ENCODE data around the gene TRIP10. TPM values are rescaled to one million over a fixed set of nuclear protein-coding genes. Genes with fewer than 3 reads are reported as not detected.

Gene TRIP10
- total and polyA plus RNA-seq, 9 donors: 57.3 to 149 (median 106) TPM

DNA sequence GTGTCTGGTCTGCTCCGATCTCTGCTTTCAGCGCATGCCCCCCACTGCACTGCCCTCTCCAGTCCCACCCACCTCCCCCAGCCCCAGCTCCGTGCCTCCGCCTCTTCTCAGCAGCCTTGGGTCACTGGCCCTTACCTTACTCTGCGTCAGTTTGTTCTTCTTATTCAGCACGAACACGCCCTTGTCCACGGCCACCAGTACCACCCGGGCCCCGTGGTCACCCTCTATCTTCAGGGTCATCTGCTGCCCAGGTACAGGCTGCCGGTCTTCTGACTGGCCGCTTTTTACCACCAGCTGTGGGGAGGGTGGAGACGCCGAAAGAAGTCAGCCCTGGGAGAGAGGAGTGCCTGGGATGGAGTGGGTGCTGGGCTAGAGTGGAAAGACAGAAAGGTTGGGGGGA, 29.9 kb upstream of the TRIP10 start:
- TF ChIP-seq, protein P1, sequence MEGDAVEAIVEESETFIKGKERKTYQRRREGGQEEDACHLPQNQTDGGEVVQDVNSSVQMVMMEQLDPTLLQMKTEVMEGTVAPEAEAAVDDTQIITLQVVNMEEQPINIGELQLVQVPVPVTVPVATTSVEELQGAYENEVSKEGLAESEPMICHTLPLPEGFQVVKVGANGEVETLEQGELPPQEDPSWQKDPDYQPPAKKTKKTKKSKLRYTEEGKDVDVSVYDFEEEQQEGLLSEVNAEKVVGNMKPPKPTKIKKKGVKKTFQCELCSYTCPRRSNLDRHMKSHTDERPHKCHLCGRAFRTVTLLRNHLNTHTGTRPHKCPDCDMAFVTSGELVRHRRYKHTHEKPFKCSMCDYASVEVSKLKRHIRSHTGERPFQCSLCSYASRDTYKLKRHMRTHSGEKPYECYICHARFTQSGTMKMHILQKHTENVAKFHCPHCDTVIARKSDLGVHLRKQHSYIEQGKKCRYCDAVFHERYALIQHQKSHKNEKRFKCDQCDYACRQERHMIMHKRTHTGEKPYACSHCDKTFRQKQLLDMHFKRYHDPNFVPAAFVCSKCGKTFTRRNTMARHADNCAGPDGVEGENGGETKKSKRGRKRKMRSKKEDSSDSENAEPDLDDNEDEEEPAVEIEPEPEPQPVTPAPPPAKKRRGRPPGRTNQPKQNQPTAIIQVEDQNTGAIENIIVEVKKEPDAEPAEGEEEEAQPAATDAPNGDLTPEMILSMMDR (IDR thresholded peaks at IDR 0.05): no peak
- TF ChIP-seq EP300 (IDR thresholded peaks at IDR 0.05) (no peak), POLR2A (IDR thresholded peaks at IDR 0.05) (no peak)
- H3K4me1 ChIP-seq (ENCODE audit: insufficient read depth): no peaks in the 10 kb centered on the region
- no peaks in the 10 kb centered on the region for H3K9me3 ChIP-seq
- DNase-seq: peak in 1 of 5 donors; percentile 11
- no peak overlapping the region for H3K4me3 ChIP-seq
- intact Hi-C loops (cut with DNase I): loop anchor here in 1 of 4 donors (10.0 kb wide), 1 partner anchor 45 kb away; no protein-coding TSS in a partner anchor
- no peaks in the 10 kb centered on the region for H3K36me3 ChIP-seq
- H3K27me3 ChIP-seq: no peaks in the 10 kb centered on the region
- no peak overlapping the region for H3K27ac ChIP-seq
- 43 to 46% (median 44%) methylated on average over 14 of the region's 14 CpGs for WGBS, 3 donors

DNA sequence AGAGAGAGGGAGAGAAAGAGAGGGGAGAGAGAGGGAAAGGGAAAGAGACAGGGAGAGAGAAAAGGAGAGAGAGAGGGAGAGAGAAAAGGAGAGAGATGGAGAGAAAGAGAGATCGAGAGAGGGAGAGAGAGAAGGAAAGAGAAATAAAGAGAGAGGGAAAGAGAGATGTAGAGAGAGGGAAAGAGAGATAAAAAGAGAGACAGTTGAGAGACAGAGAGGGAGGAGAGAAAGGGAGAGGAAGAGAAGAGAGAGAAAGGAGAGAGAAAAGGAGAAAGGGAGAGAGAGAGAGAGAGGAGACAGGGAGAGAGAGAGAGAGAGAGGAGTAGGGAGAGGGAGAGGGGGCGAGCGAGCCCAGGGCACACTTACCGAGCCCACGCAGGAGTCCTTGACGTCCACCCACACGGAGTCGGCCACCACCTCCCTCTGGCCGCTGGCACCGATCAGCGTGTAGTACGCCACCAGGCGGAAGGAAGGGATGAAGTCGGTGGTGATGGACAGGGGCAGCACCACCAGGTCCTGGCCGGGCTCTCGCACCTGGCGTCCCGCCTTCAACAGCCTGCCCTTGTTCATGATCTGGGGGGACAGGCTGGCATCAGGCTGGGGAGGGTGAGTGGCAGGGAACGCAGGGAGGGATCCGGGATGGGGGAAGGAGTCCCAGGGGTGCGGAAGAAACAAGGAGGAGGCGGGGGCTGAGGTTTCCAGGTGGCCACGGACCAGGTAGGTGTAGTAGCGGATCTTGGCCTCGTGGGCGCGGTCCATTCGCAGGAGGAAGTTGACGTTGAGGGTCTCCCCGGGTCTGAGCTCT, 29.0 kb upstream of the TRIP10 start:
- WGBS, 3 donors: 29 to 37% (median 33%) methylated on average over 30 of the region's 30 CpGs
- Histone ChIP-seq H3K36me3 (no peaks in the 10 kb centered on the region), H3K27me3 (no peaks in the 10 kb centered on the region), H3K4me3 (no peak overlapping the region), H3K4me1 (ENCODE audit: insufficient read depth) (no peaks in the 10 kb centered on the region), H3K9me3 (no peaks in the 10 kb centered on the region), H3K27ac (no peak overlapping the region)
- TF ChIP-seq EP300 (IDR thresholded peaks at IDR 0.05) (no peak), POLR2A (IDR thresholded peaks at IDR 0.05) (no peak)
- TF ChIP-seq, protein P1 (IDR thresholded peaks at IDR 0.05): no peak
- peak in 1 of 5 donors; percentile 25 for DNase-seq
- intact Hi-C loops (cut with DNase I): no loop called here

DNA sequence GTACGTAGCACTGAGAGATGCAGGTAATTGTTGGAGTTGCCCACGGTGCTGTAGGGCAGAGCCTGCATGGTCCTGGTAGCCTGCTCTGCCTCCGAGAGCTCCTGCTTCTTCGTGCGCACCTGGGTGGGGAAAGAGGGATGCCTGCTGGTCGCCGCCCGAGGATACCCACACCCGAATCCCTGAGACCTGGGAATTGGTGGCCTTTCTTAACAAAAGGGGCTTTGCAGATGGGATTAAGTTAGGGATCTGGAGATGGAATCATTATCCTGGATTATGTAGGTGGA, 28.5 kb upstream of the TRIP10 start:
- WGBS, 3 donors: 55 to 75% (median 57%) methylated on average over 9 of the region's 9 CpGs
- no peak for TF ChIP-seq POLR2A (IDR thresholded peaks at IDR 0.05)
- TF ChIP-seq, protein P1 (IDR thresholded peaks at IDR 0.05): no peak
- no peak for TF ChIP-seq EP300 (IDR thresholded peaks at IDR 0.05)
- intact Hi-C loops (cut with DNase I): no loop called here
- no peak overlapping the region for H3K27ac ChIP-seq
- no peaks in the 10 kb centered on the region for H3K27me3 ChIP-seq
- H3K4me3 ChIP-seq: no peak overlapping the region
- H3K4me1 ChIP-seq (ENCODE audit: insufficient read depth): no peaks in the 10 kb centered on the region
- no peaks in the 10 kb centered on the region for H3K36me3 ChIP-seq
- no peaks in the 10 kb centered on the region for H3K9me3 ChIP-seq
- no peak for DNase-seq

- TF ChIP-seq EP300 (IDR thresholded peaks at IDR 0.05) (no peak), POLR2A (IDR thresholded peaks at IDR 0.05) (no peak)
- TF ChIP-seq, protein P1 (IDR thresholded peaks at IDR 0.05): no peak
- Histone ChIP-seq H3K9me3 (no peaks in the 10 kb centered on the region), H3K4me3 (no peak overlapping the region), H3K36me3 (no peaks in the 10 kb centered on the region), H3K27me3 (no peaks in the 10 kb centered on the region), H3K27ac (no peak overlapping the region), H3K4me1 (ENCODE audit: insufficient read depth) (no peaks in the 10 kb centered on the region)
- WGBS, 3 donors: 75 to 79% (median 76%) methylated on average over 10 of the region's 10 CpGs
- intact Hi-C loops (cut with DNase I): no loop called here
- DNase-seq: peak in 1 of 5 donors; percentile 6
Measured at GRCh38 chr19:6711605-6712004, 27.9 kb upstream of the TRIP10 start.

Data from ovary (tissue), 9 donors.